Activated CD4-positive, alpha-beta T cell treated with anti-CD3 and anti-CD28 coated beads for 48 hours (primary cell): ENCODE results near the gene BARD1.
"Not testable (repeated sequence)": the region's sequence is repeated elsewhere in the genome, so short reads cannot be mapped to it uniquely, and the experiment has no call there.

Experiments used
- DNase-seq: peaks from one replicate; pipeline ENCODE4 v3.0.0-alpha.2; 2020

Gene BARD1

GRCh38 chr2:214808981-214809750 is at the start of gene BARD1:
Gene BARD1 (minus strand): TSS chr2:214809683. CDS start chr2:214809569, 114 bp downstream.
- peak; percentile 66 for DNase-seq

GRCh38 chr2:214856137-214856536 is 46.7 kb upstream of the BARD1 start:
- no peak for DNase-seq

GRCh38 chr2:214853906-214854305 is 44.4 kb upstream of the BARD1 start:
- no peak for DNase-seq

GRCh38 chr2:214843823-214844222 is 34.3 kb upstream of the BARD1 start:
- no peak for DNase-seq

GRCh38 chr2:214839464-214839863 is 30.0 kb upstream of the BARD1 start:
- no peak for DNase-seq

- no peak for DNase-seq
These were observed 28.0 kb upstream of the BARD1 start for GRCh38 chr2:214837466-214837865.

- no peak for DNase-seq
These were observed 27.1 kb upstream of the BARD1 start for GRCh38 chr2:214836568-214836967.

GRCh38 chr2:214830794-214831346 is 21.4 kb upstream of the BARD1 start:
- no peak for DNase-seq

GRCh38 chr2:214816008-214816533 is 6.6 kb upstream of the BARD1 start:
- DNase-seq = no peak

GRCh38 chr2:214810671-214811070 is 1.2 kb upstream of the BARD1 start:
- DNase-seq = peak; percentile 4

- DNase-seq = peak; percentile 100
These were observed 475 bp upstream of the BARD1 start for GRCh38 chr2:214809751-214810564.

GRCh38 chr2:214807653-214808052 is 1.8 kb downstream of the BARD1 start:
- no peak for DNase-seq

GRCh38 chr2:214801768-214802397 is 7.6 kb downstream of the BARD1 start:
- no peak for DNase-seq

GRCh38 chr2:214801068-214801467 is 8.4 kb downstream of the BARD1 start:
- DNase-seq = no peak

GRCh38 chr2:214800180-214800579 is 9.3 kb downstream of the BARD1 start:
- no peak for DNase-seq

- DNase-seq = no peak
These were observed 12.6 kb downstream of the BARD1 start for GRCh38 chr2:214796911-214797310.

GRCh38 chr2:214783181-214783580 is 26.3 kb downstream of the BARD1 start:
- DNase-seq = not testable (repeated sequence)

GRCh38 chr2:214782671-214783070 is 26.8 kb downstream of the BARD1 start:
- DNase-seq = no peak

- no peak for DNase-seq
These were observed 28.3 kb downstream of the BARD1 start for GRCh38 chr2:214781226-214781625.

GRCh38 chr2:214775971-214776370 is 33.5 kb downstream of the BARD1 start:
- DNase-seq = no peak

- no peak for DNase-seq
These were observed 35.4 kb downstream of the BARD1 start for GRCh38 chr2:214774108-214774507.

GRCh38 chr2:214772443-214773015 is 37.0 kb downstream of the BARD1 start:
- no peak for DNase-seq

GRCh38 chr2:214765180-214765579 is 44.3 kb downstream of the BARD1 start:
- DNase-seq = no peak
